ENCODE measurements around the gene PMS2. TPM values are rescaled to one million over a fixed set of nuclear protein-coding genes. Genes with fewer than 3 reads are reported as not detected.

Gene PMS2
- total RNA-seq, 1 donor from 2014 or later = 17.0 TPM

DNA sequence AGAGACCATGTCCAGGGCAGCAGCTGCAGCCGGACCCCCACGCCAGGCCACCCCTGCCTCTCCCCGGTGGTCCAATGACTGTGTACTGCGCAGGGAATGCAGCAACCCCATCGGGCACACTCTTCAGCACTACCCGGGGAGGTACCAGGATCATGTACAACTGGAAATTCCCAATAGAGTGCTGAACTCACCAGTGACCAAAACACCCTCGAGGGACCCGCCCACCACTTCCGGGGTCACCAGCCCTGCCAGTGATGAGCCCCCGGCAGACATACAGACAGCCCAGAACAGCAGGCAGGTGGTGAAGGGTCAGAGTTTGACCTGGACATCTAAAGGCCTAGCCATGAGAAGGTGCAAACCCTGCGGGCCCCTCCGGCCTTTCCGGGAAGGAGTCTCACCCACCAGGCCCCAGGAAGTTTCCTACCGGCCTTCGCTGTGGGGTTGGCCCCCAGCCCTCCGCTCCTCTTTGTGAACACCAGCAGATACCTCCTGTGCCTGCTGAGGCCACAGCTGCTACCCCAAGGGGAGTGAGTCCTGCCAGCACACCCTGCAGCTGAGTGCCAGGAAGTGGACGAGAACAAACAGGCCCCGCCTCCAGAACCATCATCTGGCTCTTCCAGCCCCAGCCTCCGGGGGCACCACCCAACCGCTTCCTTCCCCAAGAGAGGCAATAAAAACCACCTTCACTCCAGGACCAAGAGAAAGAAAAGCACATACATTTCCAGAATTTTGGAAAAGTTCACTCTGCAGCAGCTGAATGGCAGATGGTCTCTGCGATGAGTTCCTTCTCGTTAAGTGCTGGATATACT lies 17.4 kb upstream of the PMS2 start:
- no peak overlapping the region for H3K4me3 Mint-ChIP-seq (ENCODE audit: unreplicated experiment)
- peaks cover 52% of the 10 kb centered on the region for H3K36me3 Mint-ChIP-seq (ENCODE audit: low read depth)
- peak overlapping the region; percentile 76 for H3K27ac Mint-ChIP-seq (ENCODE audit: unreplicated experiment)

DNA sequence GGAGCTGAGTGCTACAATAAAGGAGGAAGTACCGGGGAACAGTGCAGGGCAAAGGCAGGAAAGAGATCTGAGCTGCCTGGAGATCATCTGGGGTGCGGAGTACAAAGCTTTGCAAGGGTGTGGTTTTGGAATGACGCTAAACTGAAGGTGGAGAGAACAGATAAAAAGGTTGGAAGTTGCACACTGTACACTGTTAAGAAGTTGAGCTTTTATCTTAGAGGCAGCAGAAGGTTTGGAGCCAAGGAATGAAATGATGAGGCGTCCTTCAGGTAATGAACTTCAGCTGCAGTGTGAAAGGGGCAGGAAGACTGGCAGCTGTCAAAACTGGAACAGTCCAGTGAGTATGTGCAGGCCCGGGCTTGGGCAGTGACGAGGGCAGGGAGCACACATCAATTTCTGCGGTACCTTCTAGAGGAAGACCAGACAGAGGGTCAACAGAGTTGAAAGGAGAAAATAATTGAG lies 15.2 kb upstream of the PMS2 start:
- H3K36me3 Mint-ChIP-seq (ENCODE audit: low read depth) = peaks cover 67% of the 10 kb centered on the region
- no peak for DNase-seq (ENCODE audit: low spot score)
- H3K4me3 Mint-ChIP-seq (ENCODE audit: unreplicated experiment) = no peak overlapping the region
- TF ChIP-seq, protein P1, sequence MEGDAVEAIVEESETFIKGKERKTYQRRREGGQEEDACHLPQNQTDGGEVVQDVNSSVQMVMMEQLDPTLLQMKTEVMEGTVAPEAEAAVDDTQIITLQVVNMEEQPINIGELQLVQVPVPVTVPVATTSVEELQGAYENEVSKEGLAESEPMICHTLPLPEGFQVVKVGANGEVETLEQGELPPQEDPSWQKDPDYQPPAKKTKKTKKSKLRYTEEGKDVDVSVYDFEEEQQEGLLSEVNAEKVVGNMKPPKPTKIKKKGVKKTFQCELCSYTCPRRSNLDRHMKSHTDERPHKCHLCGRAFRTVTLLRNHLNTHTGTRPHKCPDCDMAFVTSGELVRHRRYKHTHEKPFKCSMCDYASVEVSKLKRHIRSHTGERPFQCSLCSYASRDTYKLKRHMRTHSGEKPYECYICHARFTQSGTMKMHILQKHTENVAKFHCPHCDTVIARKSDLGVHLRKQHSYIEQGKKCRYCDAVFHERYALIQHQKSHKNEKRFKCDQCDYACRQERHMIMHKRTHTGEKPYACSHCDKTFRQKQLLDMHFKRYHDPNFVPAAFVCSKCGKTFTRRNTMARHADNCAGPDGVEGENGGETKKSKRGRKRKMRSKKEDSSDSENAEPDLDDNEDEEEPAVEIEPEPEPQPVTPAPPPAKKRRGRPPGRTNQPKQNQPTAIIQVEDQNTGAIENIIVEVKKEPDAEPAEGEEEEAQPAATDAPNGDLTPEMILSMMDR (IDR thresholded peaks at IDR 0.05) = no peak
- peak overlapping the region; percentile 42 for H3K27ac Mint-ChIP-seq (ENCODE audit: unreplicated experiment)
- no peaks in the 10 kb centered on the region for H3K9me3 Mint-ChIP-seq (ENCODE audit: low read depth)
- H3K27me3 Mint-ChIP-seq (ENCODE audit: low read depth) = no peaks in the 10 kb centered on the region
- H3K4me1 Mint-ChIP-seq (ENCODE audit: low read depth) = peaks cover 3% of the 10 kb centered on the region

More for the DNA sequence above, 17.4 kb upstream of the PMS2 start:
- Mint-ChIP-seq H3K9me3 (ENCODE audit: low read depth) (no peaks in the 10 kb centered on the region), H3K27me3 (ENCODE audit: low read depth) (no peaks in the 10 kb centered on the region), H3K4me1 (ENCODE audit: low read depth) (peaks cover 3% of the 10 kb centered on the region)
- TF ChIP-seq, protein P1 (IDR thresholded peaks at IDR 0.05) = peak; percentile 56
- DNase-seq (ENCODE audit: low spot score) = no peak

DNA sequence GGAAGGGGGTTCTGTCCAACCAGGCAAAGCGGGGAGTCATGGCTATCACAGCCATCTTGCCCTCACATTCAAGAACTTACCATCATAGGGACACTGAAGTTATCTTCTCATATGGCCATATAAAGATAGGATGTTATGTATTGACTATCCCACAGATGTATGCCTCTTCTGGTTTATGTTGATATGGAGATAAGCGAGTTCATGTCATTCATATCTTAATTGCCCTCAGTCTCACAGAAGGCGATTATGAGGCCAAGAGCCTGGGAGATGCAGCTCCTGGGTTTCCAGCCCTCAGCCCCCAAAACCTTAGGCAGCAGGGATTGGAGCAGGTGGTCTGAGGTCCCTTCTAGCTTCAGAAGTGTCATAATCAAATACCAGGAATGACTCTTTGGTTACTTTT lies 13.9 kb upstream of the PMS2 start:
- Mint-ChIP-seq H3K27me3 (ENCODE audit: low read depth) (no peaks in the 10 kb centered on the region), H3K36me3 (ENCODE audit: low read depth) (peaks cover 66% of the 10 kb centered on the region), H3K4me1 (ENCODE audit: low read depth) (peaks cover 3% of the 10 kb centered on the region), H3K4me3 (ENCODE audit: unreplicated experiment) (no peak overlapping the region), H3K27ac (ENCODE audit: unreplicated experiment) (no peak overlapping the region), H3K9me3 (ENCODE audit: low read depth) (no peaks in the 10 kb centered on the region)
- TF ChIP-seq, protein P1 (IDR thresholded peaks at IDR 0.05) = no peak
- no peak for DNase-seq (ENCODE audit: low spot score)

DNA sequence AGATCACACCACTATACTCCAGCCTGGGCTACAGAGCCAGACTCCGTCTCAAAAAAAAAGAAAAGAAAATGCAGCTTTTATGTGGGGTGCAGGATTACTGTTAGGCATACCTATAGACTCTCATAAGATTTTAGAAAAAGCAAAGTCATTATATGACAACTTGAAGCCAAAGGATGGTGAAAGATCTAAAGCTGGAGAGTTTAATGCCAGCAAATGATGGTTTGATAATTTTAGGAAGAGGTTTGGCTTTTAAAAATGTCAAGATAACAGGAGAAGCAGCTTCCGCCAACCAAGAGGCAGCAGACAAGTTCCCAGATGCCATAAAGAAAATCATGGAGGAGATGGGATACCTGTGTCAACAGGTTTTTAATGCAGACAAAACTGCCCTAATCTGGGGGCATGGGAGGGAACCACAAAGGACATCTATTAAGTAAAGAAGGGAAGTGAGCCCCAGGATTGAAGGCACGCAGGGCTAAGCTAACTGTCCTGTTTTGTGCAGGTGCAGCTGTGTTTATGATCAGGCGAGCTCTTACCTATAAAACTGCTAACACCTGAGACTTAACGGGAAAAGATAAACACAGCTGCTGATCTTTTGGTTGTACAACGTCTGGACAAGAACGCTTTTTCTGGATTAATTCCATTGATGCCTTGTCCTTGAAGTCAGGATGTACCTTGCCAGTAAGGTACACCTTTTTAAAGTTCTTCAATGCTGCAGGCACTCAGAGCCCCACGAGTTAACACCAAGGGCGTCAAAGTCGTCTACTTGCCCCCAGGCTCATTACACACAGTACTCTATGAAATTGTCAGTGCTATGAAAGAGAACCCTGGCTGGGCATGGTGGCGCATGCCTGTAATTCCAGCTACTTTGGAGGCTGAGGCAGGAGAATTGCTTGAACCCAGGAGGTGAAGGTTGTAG lies 11.8 kb upstream of the PMS2 start:
- no peak overlapping the region for H3K4me3 Mint-ChIP-seq (ENCODE audit: unreplicated experiment)
- H3K27me3 Mint-ChIP-seq (ENCODE audit: low read depth) = no peaks in the 10 kb centered on the region
- no peaks in the 10 kb centered on the region for H3K9me3 Mint-ChIP-seq (ENCODE audit: low read depth)
- TF ChIP-seq, protein P1 (IDR thresholded peaks at IDR 0.05) = no peak
- peak overlapping the region; percentile 46 for H3K27ac Mint-ChIP-seq (ENCODE audit: unreplicated experiment)
- peaks cover 15% of the 10 kb centered on the region for H3K4me1 Mint-ChIP-seq (ENCODE audit: low read depth)
- peaks cover 58% of the 10 kb centered on the region for H3K36me3 Mint-ChIP-seq (ENCODE audit: low read depth)
- no peak for DNase-seq (ENCODE audit: low spot score)

DNA sequence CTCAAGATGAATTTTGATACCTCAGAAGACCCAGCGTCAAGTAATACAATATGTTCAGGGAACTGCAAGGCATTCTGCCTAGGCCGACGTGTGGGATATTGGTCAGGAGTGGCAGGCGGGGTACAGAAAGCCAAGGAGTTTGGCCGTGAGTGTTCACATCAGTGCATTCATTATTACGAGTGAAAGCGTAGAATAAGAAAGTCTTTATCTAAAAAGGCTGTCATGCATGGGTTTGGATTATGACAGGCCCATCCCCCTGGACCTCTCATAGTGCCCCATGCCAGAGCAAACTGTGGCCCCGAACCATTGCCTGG lies 7.8 kb upstream of the PMS2 start:
- Mint-ChIP-seq H3K27me3 (ENCODE audit: low read depth) (no peaks in the 10 kb centered on the region), H3K9me3 (ENCODE audit: low read depth) (no peaks in the 10 kb centered on the region), H3K27ac (ENCODE audit: unreplicated experiment) (peak overlapping the region; percentile 99), H3K4me3 (ENCODE audit: unreplicated experiment) (peak overlapping the region; percentile 16), H3K4me1 (ENCODE audit: low read depth) (peaks cover 44% of the 10 kb centered on the region), H3K36me3 (ENCODE audit: low read depth) (peaks cover 38% of the 10 kb centered on the region)
- no peak for DNase-seq (ENCODE audit: low spot score)
- TF ChIP-seq, protein P1 (IDR thresholded peaks at IDR 0.05) = no peak
